GM23338 (cell line): ENCODE measurements around the gene CDH23. TPM values are rescaled to one million over a fixed set of nuclear protein-coding genes. Genes with fewer than 3 reads are reported as not detected.
A peak's percentile ranks its signal among the peaks of the same experiment; 100 is the strongest.

ENCODE experiments used
- ATAC-seq: fragments of 200-7000 bp; cut with Tn5 transposase; 3 replicates; pipeline ENCODE4 v1.9.1; 2020
- DNase-seq: peaks from one replicate; pipeline ENCODE4 v3.0.0-alpha.2; 2015; ENCODE audit warnings: low spot score
- H2AFZ ChIP-seq: fragments of 200-600 bp; sonication (generic); 2 replicates; pipeline ENCODE4 v1.8.0; 2016; ENCODE audit warnings: antibody characterized with exemption, mild to moderate bottlenecking, moderate library complexity
- H3F3A ChIP-seq: fragments of 200-600 bp; sonication (generic); replicated peaks from 2 replicates; pipeline ENCODE4 v1.8.0; 2017; ENCODE audit warnings: antibody characterized with exemption, mixed run types, low read depth
- H3K27ac ChIP-seq: fragments of 200-600 bp; sonication (generic); 2 replicates; pipeline ENCODE4 v1.6.1; 2016; ENCODE audit warnings: low read depth
- H3K27me3 ChIP-seq: fragments of 200-600 bp; sonication (generic); 2 replicates; pipeline ENCODE4 v1.8.0; 2016; ENCODE audit warnings: mild to moderate bottlenecking, mixed run types, moderate library complexity; ENCODE audit not compliant: insufficient read depth
- H3K36me3 ChIP-seq: fragments of 200-600 bp; sonication (generic); 2 replicates; pipeline ENCODE4 v1.8.0; 2016; ENCODE audit warnings: mild to moderate bottlenecking; ENCODE audit not compliant: insufficient read depth
- H3K4me1 ChIP-seq: fragments of 200-600 bp; sonication (generic); 2 replicates; pipeline ENCODE4 v1.8.0; 2016; ENCODE audit warnings: mild to moderate bottlenecking, moderate library complexity; ENCODE audit not compliant: insufficient read depth
- H3K4me2 ChIP-seq: fragments of 200-600 bp; sonication (generic); 2 replicates; pipeline ENCODE4 v1.7.1; 2017; ENCODE audit warnings: mixed run types
- H3K4me3 ChIP-seq: fragments of 200-600 bp; sonication (generic); 2 replicates; pipeline ENCODE4 v1.6.1; 2016; ENCODE audit warnings: mixed run types
- H3K79me2 ChIP-seq: fragments of 200-600 bp; sonication (generic); replicated peaks from 2 replicates; pipeline ENCODE4 v1.8.0; 2017; ENCODE audit warnings: mild to moderate bottlenecking; ENCODE audit not compliant: insufficient read depth
- H3K9me2 ChIP-seq: fragments of 200-600 bp; sonication (generic); 2 replicates; pipeline ENCODE4 v1.8.0; 2017; ENCODE audit not compliant: insufficient read depth
- H4K20me1 ChIP-seq: fragments of 200-600 bp; sonication (generic); replicated peaks from 2 replicates; pipeline ENCODE4 v1.8.0; 2017; ENCODE audit warnings: mild to moderate bottlenecking; ENCODE audit not compliant: insufficient read depth
- H3K27ac Mint-ChIP-seq: 2 replicates; pipeline ENCODE4 v1.8.0; 2020; ENCODE audit warnings: inconsistent platforms, mild to moderate bottlenecking, moderate library complexity, mixed read lengths
- H3K27me3 Mint-ChIP-seq: 3 replicates; pipeline ENCODE4 v1.8.0; 2022; ENCODE audit warnings: low read depth, mild to moderate bottlenecking, moderate library complexity, mixed read lengths, inconsistent platforms; ENCODE audit not compliant: insufficient read depth, poor library complexity
- H3K36me3 Mint-ChIP-seq: 3 replicates; pipeline ENCODE4 v1.8.0; 2021; ENCODE audit warnings: low read depth, mild to moderate bottlenecking, inconsistent platforms, moderate library complexity, mixed read lengths
- H3K4me1 Mint-ChIP-seq: 3 replicates; pipeline ENCODE4 v1.8.0; 2020; ENCODE audit warnings: mild to moderate bottlenecking, inconsistent platforms, mixed read lengths
- H3K4me3 Mint-ChIP-seq: 3 replicates; pipeline ENCODE4 v1.8.0; 2021; ENCODE audit warnings: moderate library complexity, mild to moderate bottlenecking, inconsistent platforms, mixed read lengths
- H3K9me3 Mint-ChIP-seq: 3 replicates; pipeline ENCODE4 v1.8.0; 2020; ENCODE audit warnings: moderate library complexity, mild to moderate bottlenecking, inconsistent platforms, mixed read lengths
- CREB1 ChIP-seq: fragments of 250-450 bp; sonication (Bioruptor Pico); IDR thresholded peaks from 2 replicates; pipeline ENCODE4 v1.5.0; 2020; ENCODE audit warnings: low read depth, mild to moderate bottlenecking, moderate library complexity
- CTCF ChIP-seq, 2 experiments: fragments of 200-600 bp in 1 of 2; sonication (generic) in 1 of 2; conservative IDR thresholded peaks; 2 replicates each; pipeline versions ENCODE4 v1.5.1 to v1.6.1; 2016 to 2017; ENCODE audit warnings: antibody characterized with exemption in 2 of 2, low read depth in 2 of 2, mild to moderate bottlenecking in 2 of 2, moderate library complexity in 1 of 2
- ETS1 ChIP-seq: IDR thresholded peaks from 2 replicates; pipeline ENCODE4 v1.6.1; 2016; ENCODE audit warnings: antibody characterized with exemption
- EZH2 ChIP-seq: fragments of 200-600 bp; sonication (generic); IDR thresholded peaks from one replicate; pipeline ENCODE4 v1.8.0; 2017; ENCODE audit warnings: antibody characterized with exemption, mild to moderate bottlenecking, low read depth; ENCODE audit not compliant: unreplicated experiment
- EZH2phosphoT487 ChIP-seq: fragments of 200-600 bp; sonication (generic); IDR thresholded peaks from one replicate; pipeline ENCODE4 v1.8.1; 2018; ENCODE audit warnings: antibody characterized with exemption; ENCODE audit not compliant: unreplicated experiment
- JUNB ChIP-seq: IDR thresholded peaks from one replicate; pipeline ENCODE4 v1.6.1; 2016; ENCODE audit warnings: antibody characterized with exemption; ENCODE audit not compliant: unreplicated experiment
- NANOG ChIP-seq: IDR thresholded peaks from 2 replicates; pipeline ENCODE4 v1.6.1; 2016; ENCODE audit warnings: antibody characterized with exemption, borderline replicate concordance
- POLR2AphosphoS5 ChIP-seq: IDR thresholded peaks from 2 replicates; pipeline ENCODE4 v1.6.1; 2016; ENCODE audit warnings: antibody characterized with exemption, low read depth
- REST ChIP-seq: IDR thresholded peaks from one replicate; pipeline ENCODE4 v1.6.1; 2018; ENCODE audit warnings: antibody characterized with exemption; ENCODE audit not compliant: unreplicated experiment
- STAT1 ChIP-seq: IDR thresholded peaks from one replicate; pipeline ENCODE4 v1.6.1; 2016; ENCODE audit warnings: antibody characterized with exemption; ENCODE audit not compliant: unreplicated experiment
- ZNF114 ChIP-seq: fragments of 250-450 bp; sonication (Bioruptor Pico); IDR thresholded peaks from 2 replicates; pipeline ENCODE4 v1.5.0; 2020; ENCODE audit warnings: mild to moderate bottlenecking, moderate library complexity
- ZNF331 ChIP-seq: fragments of 250-450 bp; sonication (Bioruptor Pico); IDR thresholded peaks from 2 replicates; pipeline ENCODE4 v1.5.0; 2020; ENCODE audit warnings: low read depth, mild to moderate bottlenecking, moderate library complexity
- ZNF462 ChIP-seq: fragments of 250-450 bp; sonication (Bioruptor Pico); IDR thresholded peaks from 2 replicates; pipeline ENCODE4 v1.5.0; 2020; ENCODE audit warnings: mild to moderate bottlenecking, moderate library complexity
- polyA plus RNA-seq: library from polyadenylated mRNA; unstranded; fragments of >200 nt; fragmentation: Nextera tagmentation; extraction: Ambion mirVana; gene quantifications from 2 replicates; pipeline ENCODE4 v1.2.1, GENCODE V29; 2016
- total RNA-seq: library from RNA; depleted of rRNA; stranded (reverse); fragments of >200 nt; shearing (Covaris generic); gene quantifications from 2 replicates; pipeline ENCODE4 v1.2.3, GENCODE V29; 2014

CDH23 gene
- total and polyA plus RNA-seq, 2 experiments from 2014 or later, result 0.95 to 4.3 TPM

DNA sequence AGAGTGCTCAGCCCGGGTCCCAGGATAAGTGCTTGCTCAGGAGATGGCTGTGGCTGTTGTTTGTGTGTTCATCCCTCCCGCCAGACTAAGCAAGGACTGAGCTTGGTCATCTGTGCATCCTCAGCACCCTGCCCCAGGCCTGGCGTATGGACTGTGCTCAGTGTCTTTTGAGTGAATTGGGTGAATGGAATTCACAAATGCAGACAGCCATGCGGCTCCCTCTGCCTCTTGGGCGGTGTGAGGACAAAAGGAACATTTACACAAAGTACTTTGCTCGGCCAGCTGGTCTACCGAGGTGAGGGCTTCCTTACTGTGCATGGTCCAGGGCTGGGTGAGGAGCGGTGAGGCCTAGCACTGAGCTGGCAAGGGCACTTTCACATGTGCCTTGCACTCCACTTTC is 120.2 kb downstream of the CDH23 start:
- no peaks in the 10 kb centered on the region for H4K20me1 ChIP-seq
- ATAC-seq (peak; percentile 55), DNase-seq (peak; percentile 32)
- peaks cover 5% of the 10 kb centered on the region for H3K4me1 ChIP-seq
- H3K9me3 Mint-ChIP-seq, result no peaks in the 10 kb centered on the region
- H3K27me3 Mint-ChIP-seq, result peaks cover 4% of the 10 kb centered on the region
- H3K4me1 Mint-ChIP-seq, result peaks cover 8% of the 10 kb centered on the region; the same call in 2 of the 3 replicates
- no peak overlapping the region for H3K4me3 Mint-ChIP-seq
- no peaks in the 10 kb centered on the region for H3K9me2 ChIP-seq
- H3K27ac ChIP-seq, result no peak overlapping the region
- no peak overlapping the region for H3K4me2 ChIP-seq
- no peak overlapping the region for H3K4me3 ChIP-seq
- H3K36me3 ChIP-seq, result no peaks in the 10 kb centered on the region
- peak overlapping the region; percentile 83 for H2AFZ ChIP-seq
- H3K27me3 ChIP-seq, result no peaks in the 10 kb centered on the region
- no peaks in the 10 kb centered on the region for H3K36me3 Mint-ChIP-seq
- TF ChIP-seq REST, result no peak
- no peak for TF ChIP-seq CREB1 (CRISPR knock-in tag)
- TF ChIP-seq ZNF114 (CRISPR knock-in tag), result no peak
- no peak for TF ChIP-seq POLR2AphosphoS5
- no peak for TF ChIP-seq STAT1
- no peak for TF ChIP-seq NANOG
- TF ChIP-seq CTCF (conservative IDR thresholded peaks at IDR 0.05; ENCODE audit: low read depth in 2 of 2), result no peak
- TF ChIP-seq ZNF331 (CRISPR knock-in tag), result no peak
- no peak for TF ChIP-seq JUNB
- no peak for TF ChIP-seq ZNF462 (CRISPR knock-in tag)
- no peak for TF ChIP-seq EZH2phosphoT487
- no peak for TF ChIP-seq EZH2
- no peak for TF ChIP-seq ETS1
- H3K27ac Mint-ChIP-seq, result no peak overlapping the region
- H3F3A ChIP-seq, result no peaks in the 10 kb centered on the region
- H3K79me2 ChIP-seq, result no peaks in the 10 kb centered on the region
